Epithelial cell of proximal tubule (primary cell): Measurements from ENCODE around the gene LYRM4. TPM values are rescaled to one million over a fixed set of nuclear protein-coding genes. Genes with fewer than 3 reads are reported as not detected.

ENCODE experiments used
- DNase-seq: peaks from one replicate; pipeline ENCODE4 v3.0.0-alpha.2; 2011; ENCODE audit warnings: low read depth
- H3K4me3 ChIP-seq: 2 replicates; pipeline ENCODE4 v1.5.1; 2011; ENCODE audit warnings: low read depth, mild to moderate bottlenecking, low read length
- CTCF ChIP-seq: conservative IDR thresholded peaks from 2 replicates; pipeline ENCODE4 v1.5.1; 2012; ENCODE audit warnings: low read depth, mild to moderate bottlenecking, low read length
- total RNA-seq: library from RNA; depleted of rRNA; stranded (reverse); fragments of >200 nt; gene quantifications from 2 replicates; pipeline ENCODE4 v1.2.3, GENCODE V29; 2015

Gene LYRM4
- total RNA-seq, 1 donor from 2014 or later: 17.8 TPM

GRCh38 chr6:5163247-5163646 is 97.5 kb downstream of the LYRM4 start:
- DNase-seq: no peak
- H3K4me3 ChIP-seq: no peak overlapping the region
- no peak for TF ChIP-seq CTCF

- DNase-seq: no peak
- no peak overlapping the region for H3K4me3 ChIP-seq
- TF ChIP-seq CTCF: no peak
Measured at GRCh38 chr6:5162355-5162754, 98.4 kb downstream of the LYRM4 start.

- DNase-seq: no peak
- no peak for TF ChIP-seq CTCF
- H3K4me3 ChIP-seq: no peak overlapping the region
Measured at GRCh38 chr6:5160206-5160605, 100.5 kb downstream of the LYRM4 start.

GRCh38 chr6:5159162-5159561 is 101.6 kb downstream of the LYRM4 start:
- no peak for TF ChIP-seq CTCF
- no peak overlapping the region for H3K4me3 ChIP-seq
- no peak for DNase-seq

- DNase-seq: no peak
- no peak overlapping the region for H3K4me3 ChIP-seq
- no peak for TF ChIP-seq CTCF
Measured at GRCh38 chr6:5158180-5158579, 102.6 kb downstream of the LYRM4 start.

- TF ChIP-seq CTCF: no peak
- DNase-seq: no peak
- no peak overlapping the region for H3K4me3 ChIP-seq
Measured at GRCh38 chr6:5157621-5158138, 103.1 kb downstream of the LYRM4 start.

- no peak for TF ChIP-seq CTCF
- no peak overlapping the region for H3K4me3 ChIP-seq
- no peak for DNase-seq
Measured at GRCh38 chr6:5156627-5157026, 104.1 kb downstream of the LYRM4 start.
